AG10803 (cell line): ENCODE results near the gene FAM110D.

Experiments used
- DNase-seq: peaks from one replicate; pipeline ENCODE4 v3.0.0; 2010; ENCODE audit warnings: low read depth
- H3K4me3 ChIP-seq: 2 replicates; pipeline ENCODE4 v1.5.1; 2011; ENCODE audit warnings: mild to moderate bottlenecking, low read length, control low read depth
- TF ChIP-seq, protein P1 (sequence below): conservative IDR thresholded peaks from 2 replicates; pipeline ENCODE4 v1.5.1; 2011; ENCODE audit warnings: mild to moderate bottlenecking, low read length, control low read depth, inconsistent platforms

The FAM110D gene

DNA sequence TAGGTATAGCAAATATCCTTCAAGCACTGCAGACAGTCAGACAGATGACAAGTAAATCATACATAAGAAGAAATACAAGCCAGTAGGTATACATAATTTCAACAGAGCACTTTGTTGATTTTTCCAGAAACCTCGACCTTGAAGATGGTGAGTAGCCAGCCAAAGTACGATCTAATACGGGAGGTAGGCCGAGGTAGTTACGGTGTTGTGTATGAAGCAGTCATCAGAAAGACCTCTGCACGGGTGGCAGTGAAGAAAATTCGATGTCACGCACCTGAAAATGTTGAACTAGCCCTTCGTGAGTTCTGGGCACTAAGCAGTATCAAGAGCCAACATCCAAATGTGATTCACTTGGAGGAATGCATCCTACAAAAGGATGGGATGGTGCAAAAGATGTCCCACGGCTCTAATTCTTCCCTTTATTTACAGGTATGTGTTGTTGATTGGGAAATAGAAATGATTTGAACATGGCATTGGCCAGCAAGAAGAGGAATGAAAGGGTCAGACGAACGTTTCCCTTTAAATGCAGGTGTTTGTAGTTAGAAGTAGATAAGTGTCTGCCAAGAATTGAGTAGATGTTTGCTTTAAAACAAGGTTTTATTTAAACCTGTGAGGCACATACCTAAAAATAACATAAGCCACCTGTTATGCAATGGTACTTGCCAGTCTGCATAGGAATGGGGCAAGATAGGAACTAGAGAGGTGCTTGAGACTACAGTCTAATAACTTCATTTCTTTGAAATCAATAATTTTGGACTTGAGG, 44.5 kb upstream of the FAM110D start:
- no peak for DNase-seq
- TF ChIP-seq, protein P1, sequence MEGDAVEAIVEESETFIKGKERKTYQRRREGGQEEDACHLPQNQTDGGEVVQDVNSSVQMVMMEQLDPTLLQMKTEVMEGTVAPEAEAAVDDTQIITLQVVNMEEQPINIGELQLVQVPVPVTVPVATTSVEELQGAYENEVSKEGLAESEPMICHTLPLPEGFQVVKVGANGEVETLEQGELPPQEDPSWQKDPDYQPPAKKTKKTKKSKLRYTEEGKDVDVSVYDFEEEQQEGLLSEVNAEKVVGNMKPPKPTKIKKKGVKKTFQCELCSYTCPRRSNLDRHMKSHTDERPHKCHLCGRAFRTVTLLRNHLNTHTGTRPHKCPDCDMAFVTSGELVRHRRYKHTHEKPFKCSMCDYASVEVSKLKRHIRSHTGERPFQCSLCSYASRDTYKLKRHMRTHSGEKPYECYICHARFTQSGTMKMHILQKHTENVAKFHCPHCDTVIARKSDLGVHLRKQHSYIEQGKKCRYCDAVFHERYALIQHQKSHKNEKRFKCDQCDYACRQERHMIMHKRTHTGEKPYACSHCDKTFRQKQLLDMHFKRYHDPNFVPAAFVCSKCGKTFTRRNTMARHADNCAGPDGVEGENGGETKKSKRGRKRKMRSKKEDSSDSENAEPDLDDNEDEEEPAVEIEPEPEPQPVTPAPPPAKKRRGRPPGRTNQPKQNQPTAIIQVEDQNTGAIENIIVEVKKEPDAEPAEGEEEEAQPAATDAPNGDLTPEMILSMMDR: no peak
- H3K4me3 ChIP-seq: no peak overlapping the region

DNA sequence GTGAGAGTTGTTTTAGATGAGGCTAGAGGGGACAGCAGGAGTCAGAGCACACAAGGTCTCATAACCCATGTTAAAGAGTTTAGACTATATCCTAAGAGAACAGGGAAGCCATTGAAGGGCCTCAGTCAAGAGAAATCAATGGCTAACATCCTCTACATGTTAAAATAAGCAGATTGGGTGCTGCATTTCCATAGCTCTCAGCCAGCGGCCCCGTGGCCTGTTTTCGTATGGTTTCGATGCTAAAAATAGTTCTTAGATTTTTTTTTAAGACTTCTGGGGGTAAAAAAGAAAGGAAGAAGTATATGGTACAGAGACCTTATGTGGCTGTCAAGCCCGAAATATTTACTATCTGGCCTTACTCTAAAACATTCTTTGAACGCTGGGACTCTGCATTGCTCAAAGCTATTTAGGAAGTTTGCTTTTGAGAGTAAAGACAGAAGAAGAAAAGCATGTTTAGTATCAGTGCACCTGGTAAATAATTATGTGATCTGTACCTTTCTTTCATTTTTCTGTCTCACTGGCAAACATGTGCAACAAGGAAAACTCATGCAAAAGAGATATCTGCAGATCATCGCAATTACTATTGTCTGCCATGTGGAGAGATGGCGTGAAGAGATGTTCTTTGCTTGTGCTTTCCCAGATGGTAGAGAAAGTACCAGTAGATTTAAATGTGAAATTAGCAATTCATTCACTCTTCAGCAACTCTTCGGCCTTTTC, 38.8 kb upstream of the FAM110D start:
- TF ChIP-seq, protein P1: no peak
- DNase-seq: no peak
- H3K4me3 ChIP-seq: no peak overlapping the region

- H3K4me3 ChIP-seq: no peak overlapping the region
- TF ChIP-seq, protein P1: no peak
- DNase-seq: peak; percentile 43
Observed at GRCh38 chr1:26121854-26122773, 36.8 kb upstream of the FAM110D start.

GRCh38 chr1:26122988-26123973, 35.6 kb upstream of the FAM110D start:
- TF ChIP-seq, protein P1: no peak
- no peak overlapping the region for H3K4me3 ChIP-seq
- peak; percentile 34 for DNase-seq

GRCh38 chr1:26124418-26125331, 34.2 kb upstream of the FAM110D start:
- H3K4me3 ChIP-seq: no peak overlapping the region
- DNase-seq: no peak
- TF ChIP-seq, protein P1: no peak
